ENCODE data around the gene STRADB.
"Not testable (repeated sequence)": the region's sequence is repeated elsewhere in the genome, so short reads cannot be mapped to it uniquely, and the experiment has no call there.

The STRADB gene

GRCh38 chr2:201451292-201452057, at the start of gene STRADB, which contains the start of gene TRAK2:
Gene STRADB (plus strand): TSS chr2:201451740. CDS start chr2:201454841, 3,101 bp downstream.
Gene TRAK2 (minus strand): TSS chr2:201451458. CDS start chr2:201420507, 30,951 bp downstream.
- peak; percentile 97 for DNase-seq

GRCh38 chr2:201401815-201402214, 49.7 kb upstream of the STRADB start:
- no peak for DNase-seq

GRCh38 chr2:201402651-201403562, 48.6 kb upstream of the STRADB start:
- DNase-seq, result no peak

- no peak for DNase-seq
Observed at GRCh38 chr2:201403880-201404279, 47.7 kb upstream of the STRADB start.

- no peak for DNase-seq
Observed at GRCh38 chr2:201404699-201405280, 46.8 kb upstream of the STRADB start.

- DNase-seq, result peak; percentile 47
Observed at GRCh38 chr2:201406077-201406662, 45.4 kb upstream of the STRADB start.

GRCh38 chr2:201407265-201407664, 44.3 kb upstream of the STRADB start:
- DNase-seq, result no peak

GRCh38 chr2:201408931-201409330, 42.6 kb upstream of the STRADB start:
- no peak for DNase-seq

GRCh38 chr2:201411421-201411820, 40.1 kb upstream of the STRADB start:
- DNase-seq, result no peak

GRCh38 chr2:201413143-201413542, 38.4 kb upstream of the STRADB start:
- no peak for DNase-seq

GRCh38 chr2:201413552-201413951, 38.0 kb upstream of the STRADB start:
- no peak for DNase-seq

GRCh38 chr2:201414099-201415023, 37.2 kb upstream of the STRADB start:
- no peak for DNase-seq

GRCh38 chr2:201415149-201415548, 36.4 kb upstream of the STRADB start:
- DNase-seq, result no peak

- DNase-seq, result no peak
Observed at GRCh38 chr2:201419057-201419635, 32.4 kb upstream of the STRADB start.

GRCh38 chr2:201419986-201420385, 31.6 kb upstream of the STRADB start:
- no peak for DNase-seq

- DNase-seq, result peak; percentile 66
Observed at GRCh38 chr2:201420442-201421113, 31.0 kb upstream of the STRADB start.

- no peak for DNase-seq
Observed at GRCh38 chr2:201425952-201426351, 25.6 kb upstream of the STRADB start.

GRCh38 chr2:201428366-201428765, 23.2 kb upstream of the STRADB start:
- DNase-seq, result not testable (repeated sequence)

- not testable (repeated sequence) for DNase-seq
Observed at GRCh38 chr2:201429835-201430234, 21.7 kb upstream of the STRADB start.

GRCh38 chr2:201430322-201430721, 21.2 kb upstream of the STRADB start:
- DNase-seq, result not testable (repeated sequence)

- DNase-seq, result no peak
Observed at GRCh38 chr2:201430839-201431238, 20.7 kb upstream of the STRADB start.

Data from inflammatory macrophage treated with lipopolysaccharide for 4 hours (primary cell).